Left lobe of liver (tissue), 2 donors: ENCODE results near the gene IGF1R. TPM values are rescaled to one million over a fixed set of nuclear protein-coding genes. Genes with fewer than 3 reads are reported as not detected.
"Not testable (repeated sequence)": the region's sequence is repeated elsewhere in the genome, so short reads cannot be mapped to it uniquely, and the experiment has no call there.

Source experiments
- ATAC-seq: fragments of 200-7000 bp; cut with Tn5 transposase; one replicate; pipeline ENCODE4 v1.9.1; 2020; ENCODE audit warnings: mild to moderate bottlenecking, moderate library complexity
- DNase-seq: peaks from one replicate; pipeline ENCODE4 v3.0.0-alpha.2; 2020; ENCODE audit warnings: low spot score
- total RNA-seq: library from RNA; stranded (reverse); gene quantifications from one replicate; pipeline ENCODE4 v1.2.1, GENCODE V29; 2021
- donor health status: DM: no; HTN: no; CAD: no; lungs with moderate emphysema.
- donor health status: DM: no; HTN: yes; CAD: no.

IGF1R gene
- total RNA-seq, 1 donor from 2014 or later = 3.3 TPM

GRCh38 chr15:98951493-98952320, 303.4 kb downstream of the IGF1R start:
- DNase-seq = peak; percentile 73
- peak; percentile 86 for ATAC-seq

GRCh38 chr15:98952381-98952803, 304.1 kb downstream of the IGF1R start:
- no peak for ATAC-seq

GRCh38 chr15:98953000-98953787, 304.9 kb downstream of the IGF1R start:
- DNase-seq (peak; percentile 32), ATAC-seq (no peak)

More at GRCh38 chr15:98952381-98952803, 304.1 kb downstream of the IGF1R start:
- no peak for DNase-seq

GRCh38 chr15:98953968-98954367, 305.6 kb downstream of the IGF1R start:
- DNase-seq (no peak), ATAC-seq (no peak)

GRCh38 chr15:98954411-98954810, 306.1 kb downstream of the IGF1R start:
- DNase-seq (peak; percentile 64), ATAC-seq (peak; percentile 27)

- DNase-seq (no peak), ATAC-seq (no peak)
These were observed 307.0 kb downstream of the IGF1R start for GRCh38 chr15:98955331-98955730.

- peak; percentile 27 for ATAC-seq
These were observed 307.8 kb downstream of the IGF1R start for GRCh38 chr15:98955961-98956723.

GRCh38 chr15:98956796-98957553, 308.6 kb downstream of the IGF1R start:
- ATAC-seq (no peak), DNase-seq (no peak)

More at GRCh38 chr15:98955961-98956723, 307.8 kb downstream of the IGF1R start:
- peak; percentile 68 for DNase-seq

GRCh38 chr15:98957655-98958054, 309.3 kb downstream of the IGF1R start:
- no peak for ATAC-seq
- DNase-seq = no peak

- DNase-seq (no peak), ATAC-seq (no peak)
These were observed 309.7 kb downstream of the IGF1R start for GRCh38 chr15:98958076-98958475.

GRCh38 chr15:98958918-98959639, 310.7 kb downstream of the IGF1R start:
- ATAC-seq (no peak), DNase-seq (no peak)

GRCh38 chr15:98959640-98960007, 311.3 kb downstream of the IGF1R start:
- DNase-seq (no peak), ATAC-seq (no peak)

GRCh38 chr15:98960555-98961050, 312.3 kb downstream of the IGF1R start:
- no peak for DNase-seq
- no peak for ATAC-seq

GRCh38 chr15:98963444-98963843, 315.1 kb downstream of the IGF1R start:
- no peak for ATAC-seq
- DNase-seq = no peak

- DNase-seq (no peak), ATAC-seq (no peak)
These were observed 316.3 kb downstream of the IGF1R start for GRCh38 chr15:98964466-98965133.

GRCh38 chr15:98965134-98965491, 316.8 kb downstream of the IGF1R start:
- not testable (repeated sequence) for DNase-seq, ATAC-seq

- DNase-seq = no peak
- ATAC-seq = no peak
These were observed 317.3 kb downstream of the IGF1R start for GRCh38 chr15:98965597-98965996.

GRCh38 chr15:98966091-98966787, 317.9 kb downstream of the IGF1R start:
- no peak for ATAC-seq
- no peak for DNase-seq
